WI38 (cell line): ENCODE data around the gene ERAL1.

ENCODE experiments used
- H3K4me3 ChIP-seq: 2 replicates; pipeline ENCODE4 v1.5.1; 2011; ENCODE audit warnings: low read depth, mild to moderate bottlenecking, control low read depth, low read length
- CTCF ChIP-seq: IDR thresholded peaks from 2 replicates; pipeline ENCODE4 v1.5.1; 2012; ENCODE audit warnings: low read depth, mild to moderate bottlenecking, control low read depth, low read length

ERAL1 gene

GRCh38 chr17:28896884-28897768 is 42.3 kb downstream of the ERAL1 start, which contains the start of gene FLOT2:
Gene FLOT2, minus strand, starts transcription at chr17:28897733. Its CDS starts 159 bp downstream, at chr17:28897574.
- peak within 1 kb of the TSS; percentile 87 for H3K4me3 ChIP-seq
- peak; percentile 36 for TF ChIP-seq CTCF

- H3K4me3 ChIP-seq, result peak overlapping the region; percentile 87
- TF ChIP-seq CTCF, result no peak
Measured at GRCh38 chr17:28897769-28898526, 43.1 kb downstream of the ERAL1 start.

GRCh38 chr17:28898527-28898955 is 43.7 kb downstream of the ERAL1 start:
- no peak for TF ChIP-seq CTCF
- peak overlapping the region; percentile 87 for H3K4me3 ChIP-seq

GRCh38 chr17:28899212-28899815 is 44.5 kb downstream of the ERAL1 start:
- H3K4me3 ChIP-seq, result no peak overlapping the region
- no peak for TF ChIP-seq CTCF

GRCh38 chr17:28900986-28901726 is 46.3 kb downstream of the ERAL1 start:
- TF ChIP-seq CTCF, result no peak
- no peak overlapping the region for H3K4me3 ChIP-seq

GRCh38 chr17:28901866-28902818 is 47.3 kb downstream of the ERAL1 start:
- peak overlapping the region; percentile 69 for H3K4me3 ChIP-seq
- TF ChIP-seq CTCF, result no peak
